GM06990 (cell line): ENCODE measurements around the gene C1R.

ENCODE experiments used
- DNase-seq: peaks from one replicate; pipeline ENCODE4 v3.0.0-alpha.2; 2011; ENCODE audit not compliant: insufficient read length; ENCODE audit errors: extremely low read depth
- H3K27me3 ChIP-seq: replicated peaks from 2 replicates; pipeline ENCODE4 v1.6.0; 2011; ENCODE audit warnings: low read length; ENCODE audit not compliant: control insufficient read depth, insufficient read depth
- H3K36me3 ChIP-seq: 2 replicates; pipeline ENCODE4 v1.5.1; 2011; ENCODE audit warnings: low read length; ENCODE audit not compliant: control insufficient read depth, insufficient read depth
- H3K4me3 ChIP-seq: replicated peaks from 2 replicates; pipeline ENCODE4 v1.5.1; 2011; ENCODE audit warnings: low read depth, mild to moderate bottlenecking, control low read depth, low read length
- TF ChIP-seq, protein P1 (sequence below): IDR thresholded peaks from 2 replicates; pipeline ENCODE4 v1.5.1; 2011; ENCODE audit warnings: low read length, control low read depth, mild to moderate bottlenecking, inconsistent platforms; ENCODE audit not compliant: insufficient read depth, poor library complexity, severe bottlenecking

C1R gene

DNA sequence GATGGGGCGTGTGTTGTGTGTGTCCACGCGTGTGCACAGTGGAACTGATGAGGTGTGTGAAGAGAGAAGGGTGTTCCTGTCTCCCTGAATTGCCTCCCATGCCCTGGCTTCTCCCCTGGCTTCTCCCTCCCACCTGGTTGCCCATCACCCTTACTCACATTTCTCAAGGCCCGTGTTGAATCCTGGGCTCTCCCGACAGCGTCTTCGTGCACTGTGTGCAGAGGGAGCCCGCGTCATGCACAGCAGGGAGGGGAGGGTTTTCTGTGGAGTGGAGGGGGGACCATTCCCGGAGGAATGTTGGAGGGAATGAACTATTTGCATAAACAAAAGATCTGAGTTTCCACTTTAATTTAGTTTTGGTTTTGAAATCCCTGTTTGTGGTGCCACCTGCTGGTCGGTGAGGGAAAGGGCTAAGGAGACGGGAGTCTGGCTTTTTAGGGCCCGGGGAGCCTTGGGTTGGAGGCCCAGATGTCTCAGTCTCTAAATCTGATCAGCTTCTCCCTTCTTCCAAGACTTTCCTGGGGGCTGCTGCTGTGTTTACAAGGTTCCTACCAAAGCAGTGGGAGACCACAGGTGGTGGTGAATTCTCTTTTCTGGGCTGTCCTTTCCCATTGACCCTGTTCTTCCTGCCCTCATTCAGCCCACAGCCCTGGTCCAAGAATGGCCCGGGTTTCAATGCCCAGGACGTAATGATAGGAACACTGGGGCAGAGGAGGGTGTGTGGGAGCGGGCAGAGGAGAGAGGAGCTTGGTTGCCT lies at the start of gene C1R:
TSS of gene C1R (minus strand) at position 217 of the 757 bp plus-strand sequence. CDS start at position 160, 57 bp downstream.
- no peaks in the 10 kb centered on the region for H3K27me3 ChIP-seq
- no peaks in the 10 kb centered on the region for H3K36me3 ChIP-seq
- TF ChIP-seq, protein P1, sequence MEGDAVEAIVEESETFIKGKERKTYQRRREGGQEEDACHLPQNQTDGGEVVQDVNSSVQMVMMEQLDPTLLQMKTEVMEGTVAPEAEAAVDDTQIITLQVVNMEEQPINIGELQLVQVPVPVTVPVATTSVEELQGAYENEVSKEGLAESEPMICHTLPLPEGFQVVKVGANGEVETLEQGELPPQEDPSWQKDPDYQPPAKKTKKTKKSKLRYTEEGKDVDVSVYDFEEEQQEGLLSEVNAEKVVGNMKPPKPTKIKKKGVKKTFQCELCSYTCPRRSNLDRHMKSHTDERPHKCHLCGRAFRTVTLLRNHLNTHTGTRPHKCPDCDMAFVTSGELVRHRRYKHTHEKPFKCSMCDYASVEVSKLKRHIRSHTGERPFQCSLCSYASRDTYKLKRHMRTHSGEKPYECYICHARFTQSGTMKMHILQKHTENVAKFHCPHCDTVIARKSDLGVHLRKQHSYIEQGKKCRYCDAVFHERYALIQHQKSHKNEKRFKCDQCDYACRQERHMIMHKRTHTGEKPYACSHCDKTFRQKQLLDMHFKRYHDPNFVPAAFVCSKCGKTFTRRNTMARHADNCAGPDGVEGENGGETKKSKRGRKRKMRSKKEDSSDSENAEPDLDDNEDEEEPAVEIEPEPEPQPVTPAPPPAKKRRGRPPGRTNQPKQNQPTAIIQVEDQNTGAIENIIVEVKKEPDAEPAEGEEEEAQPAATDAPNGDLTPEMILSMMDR: peak; percentile 91
- peak; percentile 41 for DNase-seq
- H3K4me3 ChIP-seq: no peak within 1 kb of the TSS; the same call in 1 of the 2 replicates

DNA sequence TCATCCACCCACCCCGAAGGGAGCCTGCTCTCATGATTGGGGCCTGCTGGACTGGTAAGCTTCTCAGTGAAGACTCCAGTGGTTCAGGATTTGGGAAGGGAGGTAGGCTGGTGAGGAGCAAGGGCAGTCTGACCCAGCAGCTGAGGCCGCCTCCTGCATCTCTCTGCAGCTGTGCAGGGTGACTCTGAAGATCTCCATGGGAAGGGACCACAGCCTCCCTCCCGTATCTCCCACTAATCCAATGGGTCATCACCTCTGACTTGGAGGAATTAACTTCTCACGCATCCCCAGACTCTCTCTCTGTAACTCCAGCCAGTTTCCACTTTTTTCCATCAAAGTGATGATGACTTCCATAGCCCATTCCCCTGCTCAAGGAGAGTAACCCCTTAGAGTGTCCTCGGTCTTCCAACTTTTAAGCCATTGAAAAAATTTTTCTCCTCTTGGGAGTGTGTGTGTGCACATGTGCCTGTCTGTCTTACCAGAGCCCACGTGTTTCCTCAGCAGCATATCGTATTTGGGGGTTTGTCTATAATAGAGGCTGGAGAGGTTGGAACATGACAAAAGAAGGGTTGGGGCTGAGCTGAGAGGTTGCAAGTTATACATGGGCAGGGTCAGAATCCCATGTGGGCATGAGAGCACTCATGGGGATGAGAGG lies 49.2 kb upstream of the C1R start:
- Histone ChIP-seq H3K27me3 (no peaks in the 10 kb centered on the region), H3K4me3 (no peak overlapping the region), H3K36me3 (peaks cover 19% of the 10 kb centered on the region)
- no peak for DNase-seq
- TF ChIP-seq, protein P1: no peak

DNA sequence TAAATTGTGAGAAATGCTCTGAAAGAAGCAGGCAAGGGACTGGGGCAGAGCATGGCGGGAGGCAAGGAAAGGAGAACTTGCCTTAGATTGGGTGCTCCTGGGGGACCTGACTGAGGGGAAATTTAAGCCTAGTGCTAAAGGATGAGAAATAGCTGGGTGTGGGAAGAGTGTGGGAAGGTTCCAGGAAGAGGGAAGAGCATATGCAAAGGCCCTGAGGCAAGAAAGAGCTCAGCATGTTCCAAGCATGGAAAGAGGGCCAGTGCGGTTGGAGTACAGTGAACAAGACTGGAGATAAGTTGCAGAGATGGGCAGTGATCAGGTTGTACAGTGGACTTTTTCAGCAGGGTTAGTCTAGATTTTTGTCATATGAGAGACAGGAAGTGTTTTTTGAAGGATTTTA lies 47.0 kb upstream of the C1R start:
- no peak for DNase-seq
- TF ChIP-seq, protein P1: no peak
- no peaks in the 10 kb centered on the region for H3K27me3 ChIP-seq
- H3K4me3 ChIP-seq: no peak overlapping the region
- peaks cover 19% of the 10 kb centered on the region for H3K36me3 ChIP-seq

DNA sequence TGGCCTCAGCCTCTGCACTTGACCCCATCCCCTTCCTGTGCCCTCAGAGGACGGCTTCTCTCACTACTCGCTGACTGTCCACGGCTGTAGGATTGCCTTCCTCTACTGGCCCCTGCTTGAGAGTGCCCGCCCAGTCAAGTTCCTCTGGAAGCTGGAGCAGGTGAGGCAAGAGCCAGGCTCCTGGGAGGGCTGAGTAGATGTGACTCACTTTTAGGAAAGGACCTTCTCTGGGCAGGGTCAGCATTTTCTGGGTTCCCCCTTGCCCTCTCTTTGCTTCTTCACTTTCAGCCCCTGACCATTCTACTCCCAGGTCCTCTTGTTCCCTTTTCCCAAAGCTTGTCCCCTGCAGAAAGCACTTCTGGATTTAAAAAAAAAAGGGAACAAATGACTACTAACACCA lies 45.7 kb upstream of the C1R start:
- TF ChIP-seq, protein P1: no peak
- no peak for DNase-seq
- Histone ChIP-seq H3K4me3 (no peak overlapping the region), H3K36me3 (peaks cover 20% of the 10 kb centered on the region), H3K27me3 (no peaks in the 10 kb centered on the region)

DNA sequence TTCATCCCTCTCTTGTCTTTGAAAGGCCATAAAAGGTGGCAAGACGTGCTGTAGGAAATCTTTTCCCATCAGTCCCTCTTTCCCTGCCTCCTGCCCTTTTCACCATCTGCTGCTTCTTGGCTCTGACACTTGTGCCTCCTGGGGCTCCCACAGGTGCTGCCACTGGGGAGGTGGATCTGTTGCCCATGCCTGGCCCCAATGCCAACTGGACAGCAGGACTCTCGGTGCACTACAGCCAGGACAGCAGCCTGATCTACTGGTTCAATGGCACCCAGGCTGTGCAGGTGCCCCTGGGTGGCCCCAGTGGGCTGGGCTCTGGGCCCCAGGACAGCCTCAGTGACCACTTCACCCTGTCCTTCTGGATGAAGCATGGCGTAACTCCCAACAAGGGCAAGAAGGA lies 44.4 kb upstream of the C1R start:
- H3K4me3 ChIP-seq: no peak overlapping the region
- H3K27me3 ChIP-seq: no peaks in the 10 kb centered on the region
- no peak for DNase-seq
- H3K36me3 ChIP-seq: peaks cover 16% of the 10 kb centered on the region
- TF ChIP-seq, protein P1: no peak

DNA sequence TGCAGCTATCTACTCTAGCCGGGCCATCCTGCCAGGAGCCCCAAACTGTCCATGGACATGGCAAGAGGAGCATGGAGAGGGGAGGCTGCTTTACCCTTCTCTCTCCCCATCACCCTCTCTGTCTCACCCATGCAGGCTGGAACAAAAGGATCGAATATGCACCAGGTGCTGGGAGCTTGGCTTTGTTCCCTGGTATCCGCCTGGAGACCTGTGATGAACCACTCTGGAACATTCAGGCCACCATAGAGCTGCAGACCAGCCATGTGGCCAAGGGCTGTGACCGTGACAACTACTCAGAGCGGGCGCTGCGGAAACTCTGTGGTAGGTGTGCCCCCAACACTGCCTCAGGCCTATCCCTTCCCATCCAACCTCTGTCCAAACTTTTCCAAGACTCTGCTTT lies 43.8 kb upstream of the C1R start:
- H3K4me3 ChIP-seq: no peak overlapping the region
- peaks cover 13% of the 10 kb centered on the region for H3K36me3 ChIP-seq
- TF ChIP-seq, protein P1: no peak
- DNase-seq: no peak
- H3K27me3 ChIP-seq: no peaks in the 10 kb centered on the region
